GM21367 (cell line): Measurements from ENCODE around the gene ADH5.
A peak's percentile ranks its signal among the peaks of the same experiment; 100 is the strongest.
"Not testable (repeated sequence)": the region's sequence is repeated elsewhere in the genome, so short reads cannot be mapped to it uniquely, and the experiment has no call there.

ENCODE experiments used
- ATAC-seq: cut with Tn5 transposase; IDR thresholded peaks from one replicate; pipeline ENCODE4 v1.9.1; 2021; ENCODE audit not compliant: unreplicated experiment

ADH5 gene

GRCh38 chr4:99088023-99088449 lies 552 bp downstream of the ADH5 start:
- ATAC-seq, result peak; percentile 22

- ATAC-seq, result no peak
These were observed 4.0 kb downstream of the ADH5 start for GRCh38 chr4:99084595-99084994.

GRCh38 chr4:99082192-99082591 lies 6.4 kb downstream of the ADH5 start:
- ATAC-seq, result no peak

GRCh38 chr4:99080869-99081268 lies 7.7 kb downstream of the ADH5 start:
- not testable (repeated sequence) for ATAC-seq

- ATAC-seq, result no peak
These were observed 8.8 kb downstream of the ADH5 start for GRCh38 chr4:99079625-99080295.

- no peak for ATAC-seq
These were observed 9.5 kb downstream of the ADH5 start for GRCh38 chr4:99078931-99079624.

- no peak for ATAC-seq
These were observed 10.3 kb downstream of the ADH5 start for GRCh38 chr4:99078336-99078735.

- no peak for ATAC-seq
These were observed 11.4 kb downstream of the ADH5 start for GRCh38 chr4:99077177-99077576.

- ATAC-seq, result no peak
These were observed 12.2 kb downstream of the ADH5 start for GRCh38 chr4:99076292-99076976.

GRCh38 chr4:99074816-99075215 lies 13.8 kb downstream of the ADH5 start:
- no peak for ATAC-seq

- ATAC-seq, result no peak
These were observed 17.4 kb downstream of the ADH5 start for GRCh38 chr4:99071159-99071558.

- no peak for ATAC-seq
These were observed 21.0 kb downstream of the ADH5 start for GRCh38 chr4:99067617-99068016.

GRCh38 chr4:99065521-99065920 lies 23.1 kb downstream of the ADH5 start:
- ATAC-seq, result not testable (repeated sequence)

GRCh38 chr4:99062120-99062519 lies 26.5 kb downstream of the ADH5 start:
- no peak for ATAC-seq

- no peak for ATAC-seq
These were observed 27.4 kb downstream of the ADH5 start for GRCh38 chr4:99061048-99061700.

- no peak for ATAC-seq
These were observed 29.0 kb downstream of the ADH5 start for GRCh38 chr4:99059550-99059949.

- ATAC-seq, result no peak
These were observed 30.4 kb downstream of the ADH5 start for GRCh38 chr4:99058228-99058627.

GRCh38 chr4:99054428-99054994 lies 34.1 kb downstream of the ADH5 start:
- peak; percentile 49 for ATAC-seq

- ATAC-seq, result no peak
These were observed 35.7 kb downstream of the ADH5 start for GRCh38 chr4:99052902-99053301.

GRCh38 chr4:99047710-99048109 lies 40.9 kb downstream of the ADH5 start:
- ATAC-seq, result no peak

GRCh38 chr4:99043346-99043745 lies 45.2 kb downstream of the ADH5 start:
- ATAC-seq, result no peak
